H9 (cell line): ENCODE data around the gene TMEM9. TPM values are rescaled to one million over a fixed set of nuclear protein-coding genes. Genes with fewer than 3 reads are reported as not detected.

Experiments
- DNase-seq: peaks from one replicate; pipeline ENCODE4 v3.0.0-alpha.2; 2017
- H2AFZ ChIP-seq: one replicate; pipeline ENCODE4 v1.6.1; 2013; ENCODE audit warnings: mild to moderate bottlenecking, low read length, control low read depth, moderate library complexity
- H2AK5ac ChIP-seq: 2 replicates; pipeline ENCODE4 v1.6.1; 2013; ENCODE audit warnings: low read length, control low read depth, mixed read lengths; ENCODE audit not compliant: insufficient read length
- H2BK120ac ChIP-seq: one replicate; pipeline ENCODE4 v1.6.1; 2013; ENCODE audit warnings: low read depth, mild to moderate bottlenecking, low read length, control low read depth, inconsistent platforms; ENCODE audit not compliant: poor library complexity, severe bottlenecking
- H2BK12ac ChIP-seq: 2 replicates; pipeline ENCODE4 v1.6.1; 2013; ENCODE audit warnings: low read length, control low read depth, mixed read lengths, low read depth; ENCODE audit not compliant: insufficient read length
- H2BK15ac ChIP-seq: 2 replicates; pipeline ENCODE4 v1.6.1; 2013; ENCODE audit warnings: low read depth, low read length, control low read depth
- H2BK20ac ChIP-seq: one replicate; pipeline ENCODE4 v1.6.1; 2013; ENCODE audit warnings: low read depth, mild to moderate bottlenecking, low read length, control low read depth, inconsistent platforms; ENCODE audit not compliant: poor library complexity, severe bottlenecking
- H2BK5ac ChIP-seq: 2 replicates; pipeline ENCODE4 v1.6.1; 2013; ENCODE audit warnings: low read length, control low read depth, mixed read lengths; ENCODE audit not compliant: insufficient read length
- H3K14ac ChIP-seq: 2 replicates; pipeline ENCODE4 v1.6.1; 2013; ENCODE audit warnings: low read length, control low read depth; ENCODE audit not compliant: insufficient read depth
- H3K18ac ChIP-seq: 2 replicates; pipeline ENCODE4 v1.6.1; 2013; ENCODE audit warnings: low read depth, mild to moderate bottlenecking, mixed read lengths, low read length, control low read depth; ENCODE audit not compliant: insufficient read length
- H3K23ac ChIP-seq: 2 replicates; pipeline ENCODE4 v1.6.1; 2013; ENCODE audit warnings: low read length, control low read depth, mixed read lengths, low read depth; ENCODE audit not compliant: insufficient read length
- H3K23me2 ChIP-seq: 2 replicates; pipeline ENCODE4 v1.6.1; 2013; ENCODE audit warnings: low read depth, mild to moderate bottlenecking, mixed read lengths, low read length, control low read depth; ENCODE audit not compliant: insufficient read length, poor library complexity, severe bottlenecking
- H3K27ac ChIP-seq: 2 replicates; pipeline ENCODE4 v1.5.1; 2013; ENCODE audit warnings: low read length, control low read depth, mixed read lengths, low read depth; ENCODE audit not compliant: insufficient read length
- H3K27me3 ChIP-seq: 2 replicates; pipeline ENCODE4 v1.6.1; 2013; ENCODE audit warnings: low read length, control low read depth, inconsistent platforms; ENCODE audit not compliant: insufficient read depth
- H3K4ac ChIP-seq: 2 replicates; pipeline ENCODE4 v1.6.1; 2013; ENCODE audit warnings: low read depth, mild to moderate bottlenecking, control low read depth, inconsistent platforms, low read length, moderate library complexity
- H3K4me1 ChIP-seq: 2 replicates; pipeline ENCODE4 v1.6.1; 2013; ENCODE audit warnings: low read length, control low read depth, inconsistent platforms; ENCODE audit not compliant: insufficient read depth
- H3K4me2 ChIP-seq: 2 replicates; pipeline ENCODE4 v1.6.1; 2013; ENCODE audit warnings: low read length, control low read depth, mixed read lengths; ENCODE audit not compliant: insufficient read length, insufficient read depth
- H3K56ac ChIP-seq: 2 replicates; pipeline ENCODE4 v1.6.1; 2013; ENCODE audit warnings: low read depth, mild to moderate bottlenecking, mixed read lengths, low read length, control low read depth; ENCODE audit not compliant: insufficient read length
- H3K79me1 ChIP-seq: 2 replicates; pipeline ENCODE4 v1.6.1; 2013; ENCODE audit warnings: low read depth, mild to moderate bottlenecking, moderate library complexity, low read length, control low read depth, inconsistent platforms; ENCODE audit not compliant: insufficient read depth, poor library complexity, severe bottlenecking
- H3K79me2 ChIP-seq: 2 replicates; pipeline ENCODE4 v1.6.1; 2013; ENCODE audit warnings: low read length, control low read depth, inconsistent platforms; ENCODE audit not compliant: insufficient read depth
- H3K9ac ChIP-seq: 2 replicates; pipeline ENCODE4 v1.6.1; 2013; ENCODE audit warnings: low read length, control low read depth, mixed read lengths; ENCODE audit not compliant: insufficient read length; ENCODE audit errors: extremely low read depth
- H3K9me3 ChIP-seq: one replicate; pipeline ENCODE4 v1.6.1; 2013; ENCODE audit warnings: low read depth, low read length, inconsistent platforms; ENCODE audit not compliant: control insufficient read depth
- H3T11ph ChIP-seq: one replicate; pipeline ENCODE4 v1.6.1; 2013; ENCODE audit warnings: mild to moderate bottlenecking, low read length, control low read depth, inconsistent platforms
- H4K20me1 ChIP-seq: one replicate; pipeline ENCODE4 v1.6.1; 2013; ENCODE audit not compliant: control insufficient read depth, insufficient read length, insufficient read depth
- H4K5ac ChIP-seq: 2 replicates; pipeline ENCODE4 v1.6.1; 2013; ENCODE audit warnings: low read depth, mild to moderate bottlenecking, mixed read lengths, low read length, control low read depth; ENCODE audit not compliant: insufficient read length
- H4K8ac ChIP-seq: replicated peaks from 2 replicates; pipeline ENCODE4 v1.6.1; 2013; ENCODE audit warnings: low read length, control low read depth, mixed read lengths, low read depth; ENCODE audit not compliant: insufficient read length
- H4K91ac ChIP-seq: 2 replicates; pipeline ENCODE4 v1.6.1; 2013; ENCODE audit warnings: low read depth, mild to moderate bottlenecking, moderate library complexity, mixed read lengths, low read length, control low read depth; ENCODE audit not compliant: insufficient read length
- H3K27ac Mint-ChIP-seq, 3 experiments: 2 replicates in 2 of 3; 3 replicates in 1 of 3; pipeline ENCODE4 v1.8.0; 2020 to 2021; ENCODE audit warnings: mixed read lengths in 3 of 3, mild to moderate bottlenecking in 1 of 3, moderate library complexity in 1 of 3
- H3K27me3 Mint-ChIP-seq: 2 replicates; pipeline ENCODE4 v1.8.0; 2021; ENCODE audit warnings: low read depth, mild to moderate bottlenecking, moderate library complexity, mixed read lengths
- H3K36me3 Mint-ChIP-seq, 3 experiments: 2 replicates in 2 of 3; 3 replicates in 1 of 3; pipeline ENCODE4 v1.8.0; 2020 to 2021; ENCODE audit warnings: low read depth in 3 of 3, mixed read lengths in 3 of 3; ENCODE audit not compliant: insufficient read depth in 1 of 3
- H3K4me1 Mint-ChIP-seq, 2 experiments: 2 replicates each; pipeline ENCODE4 v1.8.0; 2020; ENCODE audit warnings: mixed read lengths in 2 of 2
- H3K4me3 Mint-ChIP-seq, 2 experiments: 2 replicates in 1 of 2; 3 replicates in 1 of 2; pipeline ENCODE4 v1.8.0; 2020 to 2021; ENCODE audit warnings: mild to moderate bottlenecking in 2 of 2, mixed read lengths in 2 of 2, moderate library complexity in 1 of 2
- H3K9me3 Mint-ChIP-seq, 2 experiments: 2 replicates in 1 of 2; 3 replicates in 1 of 2; pipeline ENCODE4 v1.8.0; 2020; ENCODE audit warnings: mild to moderate bottlenecking in 2 of 2, mixed read lengths in 2 of 2, moderate library complexity in 1 of 2
- CTCF ChIP-seq: fragments of 200-600 bp; sonication (generic); conservative IDR thresholded peaks from 3 replicates; pipeline ENCODE4 v1.8.0; 2021; ENCODE audit warnings: antibody characterized with exemption, mild to moderate bottlenecking
- WGBS: extraction: QIAGEN DNeasy Blood & Tissue Kit; methylation state at CpG from one replicate; pipeline ENCODE4 v1.1.7; 2013; ENCODE audit warnings: missing lambda C conversion rate, low lambda C conversion rate, mixed read lengths; ENCODE audit not compliant: insufficient read length; ENCODE audit errors: extremely low coverage; 5-methylcytosine and 5-hydroxymethylcytosine counted together
- total RNA-seq: library from RNA; stranded (reverse); gene quantifications from 2 replicates; pipeline ENCODE4 v1.2.1, GENCODE V29; 2021

TMEM9 gene
- total RNA-seq, 1 experiment from 2014 or later, result 93.4 TPM

GRCh38 chr1:201186192-201186591 lies 31.9 kb upstream of the TMEM9 start:
- no peak for DNase-seq

More at GRCh38 chr1:201186192-201186591, 31.9 kb upstream of the TMEM9 start:
- no CpG with 5 or more reads among the region's 3 CpGs for WGBS
- H3K4me1 Mint-ChIP-seq, result peaks cover 14 to 21% of the 10 kb centered on the region in 2 experiments
- Histone ChIP-seq H3K56ac (no peak overlapping the region), H4K8ac (no peak overlapping the region), H3K79me1 (no peaks in the 10 kb centered on the region), H3K27me3 (no peaks in the 10 kb centered on the region), H2AFZ (no peak overlapping the region), H4K91ac (no peak overlapping the region), H3K4ac (no peak overlapping the region), H2BK12ac (no peak overlapping the region), H3K4me2 (no peak overlapping the region), H4K5ac (no peak overlapping the region), H3K9ac (no peak overlapping the region), H3K23me2 (no peaks in the 10 kb centered on the region), H4K20me1 (no peaks in the 10 kb centered on the region), H3K14ac (no peak overlapping the region), H2BK20ac (no peak overlapping the region), H2AK5ac (no peak overlapping the region), H3K23ac (no peak overlapping the region), H3K18ac (no peak overlapping the region), H3K4me1 (no peaks in the 10 kb centered on the region), H2BK15ac (no peak overlapping the region), H3K79me2 (no peaks in the 10 kb centered on the region), H3T11ph (no peak overlapping the region), H3K9me3 (no peaks in the 10 kb centered on the region), H3K27ac (no peak overlapping the region), H2BK120ac (no peak overlapping the region), H2BK5ac (no peak overlapping the region)
- no peak for TF ChIP-seq CTCF
- peaks cover 28% of the 10 kb centered on the region for H3K27me3 Mint-ChIP-seq
- no peaks in the 10 kb centered on the region for H3K36me3 Mint-ChIP-seq
- H3K27ac Mint-ChIP-seq, result no peak overlapping the region
- no peaks in the 10 kb centered on the region for H3K9me3 Mint-ChIP-seq
- H3K4me3 Mint-ChIP-seq, result no peak overlapping the region
